ENCODE measurements around the gene OTOP3.
"Not testable (repeated sequence)": the region's sequence is repeated elsewhere in the genome, so short reads cannot be mapped to it uniquely, and the experiment has no call there.

OTOP3 gene

GRCh38 chr17:74935585-74936469 lies at the start of gene OTOP3:
Gene OTOP3 (plus strand): TSS chr17:74935898. CDS start chr17:74935922, 24 bp downstream.
- no peak for DNase-seq (ENCODE audit: low spot score)

GRCh38 chr17:74888469-74888868 lies 47.2 kb upstream of the OTOP3 start:
- DNase-seq (ENCODE audit: low spot score): no peak

GRCh38 chr17:74890554-74890953 lies 45.1 kb upstream of the OTOP3 start:
- DNase-seq (ENCODE audit: low spot score): no peak

GRCh38 chr17:74892013-74892841 lies 43.5 kb upstream of the OTOP3 start:
- no peak for DNase-seq (ENCODE audit: low spot score)

- no peak for DNase-seq (ENCODE audit: low spot score)
These were observed 42.5 kb upstream of the OTOP3 start, which contains the start of gene FADS6 for GRCh38 chr17:74892974-74893911. Gene FADS6 (minus strand): TSS chr17:74893633. CDS start chr17:74893595, 38 bp downstream.

GRCh38 chr17:74893936-74894671 lies 41.6 kb upstream of the OTOP3 start:
- no peak for DNase-seq (ENCODE audit: low spot score)

GRCh38 chr17:74898376-74898946 lies 37.2 kb upstream of the OTOP3 start:
- DNase-seq (ENCODE audit: low spot score): no peak

GRCh38 chr17:74900208-74900607 lies 35.5 kb upstream of the OTOP3 start:
- DNase-seq (ENCODE audit: low spot score): no peak

- DNase-seq (ENCODE audit: low spot score): no peak
These were observed 34.2 kb upstream of the OTOP3 start for GRCh38 chr17:74901353-74902135.

GRCh38 chr17:74903034-74903433 lies 32.7 kb upstream of the OTOP3 start:
- DNase-seq (ENCODE audit: low spot score): no peak

GRCh38 chr17:74903671-74904070 lies 32.0 kb upstream of the OTOP3 start:
- DNase-seq (ENCODE audit: low spot score): no peak

GRCh38 chr17:74904687-74905409 lies 30.9 kb upstream of the OTOP3 start:
- no peak for DNase-seq (ENCODE audit: low spot score)

- DNase-seq (ENCODE audit: low spot score): not testable (repeated sequence)
These were observed 29.4 kb upstream of the OTOP3 start for GRCh38 chr17:74906214-74906793.

- DNase-seq (ENCODE audit: low spot score): no peak
These were observed 28.7 kb upstream of the OTOP3 start for GRCh38 chr17:74907012-74907411.

GRCh38 chr17:74909097-74909496 lies 26.6 kb upstream of the OTOP3 start:
- not testable (repeated sequence) for DNase-seq (ENCODE audit: low spot score)

- DNase-seq (ENCODE audit: low spot score): not testable (repeated sequence)
These were observed 24.3 kb upstream of the OTOP3 start for GRCh38 chr17:74911423-74911822.

- no peak for DNase-seq (ENCODE audit: low spot score)
These were observed 19.4 kb upstream of the OTOP3 start for GRCh38 chr17:74916136-74916850.

GRCh38 chr17:74916851-74917199 lies 18.9 kb upstream of the OTOP3 start:
- no peak for DNase-seq (ENCODE audit: low spot score)

All from CD4-positive, alpha-beta T cell treated with Interleukin-2 at 100 ng/mL for 4 hours (primary cell).